Measurements from ENCODE around the gene BLOC1S4.
"Not testable (repeated sequence)": the region's sequence is repeated elsewhere in the genome, so short reads cannot be mapped to it uniquely, and the experiment has no call there.

Gene BLOC1S4, protein sequence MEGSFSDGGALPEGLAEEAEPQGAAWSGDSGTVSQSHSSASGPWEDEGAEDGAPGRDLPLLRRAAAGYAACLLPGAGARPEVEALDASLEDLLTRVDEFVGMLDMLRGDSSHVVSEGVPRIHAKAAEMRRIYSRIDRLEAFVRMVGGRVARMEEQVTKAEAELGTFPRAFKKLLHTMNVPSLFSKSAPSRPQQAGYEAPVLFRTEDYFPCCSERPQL

DNA sequence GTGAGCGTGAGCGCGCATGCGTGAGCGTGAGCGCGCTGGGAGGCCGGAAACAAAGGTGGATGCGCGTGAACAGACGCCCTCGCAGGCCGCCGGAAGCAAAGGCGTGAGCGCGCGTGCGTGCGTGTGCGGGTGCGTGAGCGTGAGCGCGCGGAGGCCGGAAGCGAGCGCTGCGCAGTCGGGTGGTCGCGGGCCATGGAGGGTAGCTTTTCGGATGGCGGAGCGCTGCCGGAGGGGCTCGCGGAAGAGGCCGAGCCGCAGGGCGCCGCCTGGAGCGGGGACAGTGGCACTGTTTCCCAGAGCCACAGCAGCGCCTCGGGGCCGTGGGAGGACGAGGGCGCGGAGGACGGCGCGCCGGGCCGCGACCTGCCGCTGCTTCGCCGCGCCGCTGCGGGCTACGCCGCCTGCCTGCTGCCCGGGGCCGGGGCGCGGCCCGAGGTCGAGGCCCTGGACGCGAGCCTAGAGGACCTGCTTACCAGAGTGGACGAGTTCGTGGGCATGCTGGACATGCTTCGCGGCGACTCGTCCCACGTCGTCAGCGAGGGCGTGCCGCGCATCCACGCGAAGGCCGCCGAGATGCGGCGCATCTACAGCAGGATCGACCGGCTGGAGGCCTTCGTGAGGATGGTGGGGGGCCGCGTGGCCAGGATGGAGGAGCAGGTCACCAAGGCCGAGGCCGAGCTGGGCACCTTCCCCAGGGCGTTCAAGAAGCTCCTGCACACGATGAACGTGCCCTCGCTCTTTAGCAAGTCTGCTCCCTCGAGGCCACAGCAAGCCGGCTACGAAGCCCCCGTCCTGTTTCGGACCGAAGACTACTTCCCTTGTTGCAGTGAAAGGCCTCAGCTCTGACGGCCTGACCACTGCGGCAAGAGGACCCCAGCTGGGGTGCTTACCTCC lies at the start of gene BLOC1S4:
Gene BLOC1S4, plus strand, starts transcription at position 157 of the 894 bp plus-strand sequence. Its CDS starts 36 bp downstream, at position 193.
- H3K4me3 ChIP-seq (ENCODE audit: low read depth, low read length), result peak within 1 kb of the TSS; percentile 74

DNA sequence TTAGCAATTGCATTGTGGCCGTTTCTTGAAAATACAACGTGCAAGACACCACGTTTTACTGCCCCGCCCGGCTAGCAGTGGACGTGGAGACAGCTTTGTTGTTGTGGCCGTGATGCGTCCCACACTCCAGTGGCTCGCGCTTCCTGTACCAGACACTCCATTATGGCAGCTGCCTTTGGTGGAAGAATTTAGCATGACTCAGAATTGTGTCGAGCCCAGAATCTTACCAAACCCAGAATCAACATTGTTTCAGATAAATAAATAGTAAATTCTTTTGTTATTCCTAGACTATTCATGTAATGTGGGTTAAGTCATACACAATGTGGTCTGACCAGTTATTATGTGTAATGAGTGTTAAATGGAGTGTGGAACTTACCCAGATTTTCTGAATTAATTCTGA lies 47.6 kb upstream of the BLOC1S4 start:
- no peak overlapping the region for H3K4me3 ChIP-seq (ENCODE audit: low read depth, low read length)
- no peak for DNase-seq (ENCODE audit: low read depth)

More for the DNA sequence above, at the start of gene BLOC1S4:
- DNase-seq (ENCODE audit: low read depth), result peak; percentile 75

DNA sequence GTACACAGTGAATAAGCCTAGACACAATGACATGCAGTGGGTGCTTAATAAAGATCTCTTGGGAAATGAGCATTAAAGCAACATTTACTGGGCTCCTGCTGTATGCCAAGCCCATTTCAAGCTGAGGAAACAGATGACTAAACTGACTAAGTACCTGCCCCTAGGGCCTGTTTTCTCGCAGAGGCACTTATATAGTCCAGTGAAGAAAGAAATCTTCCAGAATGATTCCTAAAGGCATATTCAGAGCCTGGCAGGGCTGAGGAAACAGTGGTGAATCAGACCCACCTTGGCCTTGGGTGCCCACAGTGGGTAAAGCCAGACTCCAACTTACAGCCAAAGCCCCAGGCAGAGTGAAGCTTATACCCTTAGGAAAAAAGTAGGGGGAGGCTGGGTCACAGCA lies 44.3 kb upstream of the BLOC1S4 start:
- DNase-seq (ENCODE audit: low read depth), result no peak
- H3K4me3 ChIP-seq (ENCODE audit: low read depth, low read length), result no peak overlapping the region

DNA sequence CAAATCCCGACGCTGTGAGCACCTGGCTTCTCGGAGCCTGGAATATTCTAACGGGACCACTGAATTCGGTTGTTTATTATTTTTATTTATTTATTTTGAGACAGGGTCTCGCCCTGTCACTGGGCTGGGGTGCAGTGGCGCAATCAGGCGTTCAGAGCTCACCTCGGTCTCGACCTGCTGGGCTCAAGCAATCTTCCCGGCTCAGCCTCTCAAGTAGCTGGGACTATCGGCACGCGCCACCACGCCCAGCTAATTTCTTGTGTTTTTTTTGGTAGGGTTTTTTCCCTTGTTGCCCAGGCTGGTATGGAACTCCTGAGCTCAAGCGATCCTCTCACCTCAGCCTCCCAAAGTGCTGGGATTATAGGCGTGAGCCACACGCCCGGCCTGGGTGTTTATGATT lies 43.8 kb upstream of the BLOC1S4 start:
- no peak for DNase-seq (ENCODE audit: low read depth)
- no peak overlapping the region for H3K4me3 ChIP-seq (ENCODE audit: low read depth, low read length)

DNA sequence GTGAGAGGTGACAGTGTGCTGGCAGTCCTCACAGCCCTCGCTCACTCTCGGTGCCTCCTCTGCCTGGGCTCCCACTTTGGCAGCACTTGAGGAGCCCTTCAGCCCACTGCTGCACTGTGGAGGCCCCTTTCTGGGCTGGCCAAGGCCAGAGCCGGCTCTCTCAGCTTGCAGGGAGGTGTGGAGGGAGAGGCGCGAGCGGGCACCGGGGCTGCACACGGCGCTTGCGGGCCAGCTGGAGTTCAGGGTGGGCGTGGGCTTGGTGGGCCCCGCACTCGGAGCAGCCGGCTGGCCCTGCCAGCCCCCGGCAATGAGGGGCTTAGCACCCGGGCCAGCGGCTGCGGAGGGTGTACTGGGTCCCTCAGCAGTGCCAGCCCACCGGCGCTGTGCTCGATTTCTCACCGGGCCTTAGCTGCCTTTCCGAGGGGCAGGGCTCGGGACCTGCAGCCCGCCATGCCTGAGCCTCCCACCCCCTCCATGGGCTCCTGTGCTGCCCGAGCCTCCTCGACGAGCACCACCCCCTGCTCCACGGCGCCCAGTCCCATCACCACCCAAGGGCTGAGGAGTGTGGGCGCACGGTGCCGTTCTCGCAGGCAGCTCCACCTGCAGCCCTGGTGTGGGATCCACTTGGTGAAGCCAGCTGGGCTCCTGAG lies 43.3 kb upstream of the BLOC1S4 start:
- not testable (repeated sequence) for H3K4me3 ChIP-seq (ENCODE audit: low read depth, low read length); DNase-seq (ENCODE audit: low read depth)

DNA sequence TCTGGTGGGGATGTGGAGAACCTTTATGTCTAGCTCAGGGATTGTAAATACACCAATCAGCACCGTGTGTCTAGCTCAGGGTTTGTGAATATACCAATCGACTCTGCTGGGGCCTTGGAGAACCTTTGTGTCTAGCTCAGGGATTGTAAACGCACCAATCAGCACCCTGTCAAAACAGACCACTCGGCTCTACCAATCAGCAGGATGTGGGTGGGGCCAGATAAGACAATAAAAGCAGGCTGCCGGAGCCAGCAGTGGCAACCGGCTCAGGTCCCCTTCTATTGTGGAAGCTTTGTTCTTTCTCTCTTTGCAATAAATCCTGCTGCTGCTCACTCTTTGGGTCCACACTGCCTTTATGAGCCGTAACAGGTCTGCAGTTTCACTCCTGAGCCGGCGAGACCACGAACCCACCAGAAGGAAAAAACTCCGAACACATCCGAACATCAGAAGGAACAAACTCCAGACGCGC lies 42.7 kb upstream of the BLOC1S4 start:
- peak overlapping the region; percentile 72 for H3K4me3 ChIP-seq (ENCODE audit: low read depth, low read length)
- not testable (repeated sequence) for DNase-seq (ENCODE audit: low read depth)

DNA sequence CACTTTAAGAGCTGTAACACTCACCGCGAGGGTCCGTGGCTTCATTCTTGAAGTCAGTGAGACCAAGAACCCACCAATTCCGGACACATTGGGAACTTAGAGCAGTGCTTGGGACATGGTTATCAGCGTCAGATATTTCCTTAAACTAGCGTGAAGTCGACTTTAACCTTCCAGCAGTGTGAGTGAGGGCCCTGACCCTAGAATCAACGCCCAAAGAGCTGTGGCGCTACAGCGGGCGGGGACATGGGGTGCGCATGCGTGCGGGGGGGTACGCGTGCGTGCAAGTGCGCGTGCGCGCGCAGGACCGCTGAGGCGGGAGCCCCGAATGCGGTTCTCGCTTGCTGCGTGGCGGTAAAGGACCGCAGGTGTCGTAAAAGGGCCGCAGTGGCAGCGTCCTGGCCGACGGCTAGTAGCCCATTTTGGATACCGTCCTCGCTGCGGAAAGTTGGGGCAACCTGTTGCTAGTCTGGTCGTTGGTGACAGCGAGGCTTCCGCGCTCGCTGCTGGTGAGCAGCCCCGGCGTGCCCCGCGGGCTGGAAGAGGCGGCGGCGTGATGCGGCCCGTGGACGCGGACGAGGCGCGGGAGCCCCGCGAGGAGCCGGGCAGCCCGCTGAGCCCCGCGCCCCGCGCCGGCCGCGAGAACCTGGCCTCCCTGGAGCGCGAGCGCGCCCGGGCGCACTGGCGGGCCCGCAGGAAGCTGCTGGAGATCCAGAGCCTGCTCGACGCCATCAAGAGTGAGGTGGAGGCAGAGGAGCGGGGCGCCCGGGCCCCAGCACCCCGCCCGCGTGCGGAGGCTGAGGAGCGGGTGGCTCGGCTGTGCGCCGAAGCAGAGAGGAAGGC lies 42.1 kb upstream of the BLOC1S4 start:
- H3K4me3 ChIP-seq (ENCODE audit: low read depth, low read length), result peak overlapping the region; percentile 72
- peak; percentile 91 for DNase-seq (ENCODE audit: low read depth)

DNA sequence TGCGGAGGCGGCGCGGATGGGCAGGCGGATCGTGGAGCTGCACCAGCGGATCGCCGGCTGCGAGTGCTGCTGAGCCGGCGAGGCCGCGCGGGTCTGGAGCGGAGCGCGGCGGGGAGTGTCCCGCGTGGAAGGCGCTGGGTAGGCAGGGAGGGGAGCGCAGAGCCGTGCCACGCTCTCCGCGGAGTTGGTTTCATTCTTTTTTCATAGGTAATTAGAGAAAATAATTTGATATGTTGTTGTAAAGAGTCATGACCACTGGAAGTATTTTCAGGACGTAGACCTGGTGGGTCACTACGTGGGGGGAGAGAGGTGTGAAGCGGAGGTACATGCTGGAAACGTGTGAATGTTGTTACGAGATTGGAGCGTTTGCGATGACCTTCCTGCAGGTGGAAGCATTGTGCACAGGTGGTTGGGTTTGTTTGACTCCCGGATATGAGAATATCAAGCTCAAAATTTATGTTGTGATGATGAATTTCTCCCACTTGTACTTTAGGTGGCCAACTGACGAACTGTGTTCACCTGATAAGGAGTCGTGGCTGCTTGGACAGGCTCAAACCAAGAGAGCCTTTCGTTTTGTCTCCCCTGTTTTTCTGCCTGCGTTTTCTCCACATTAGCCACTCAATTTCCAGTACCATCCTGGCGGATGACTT lies 41.3 kb upstream of the BLOC1S4 start:
- DNase-seq (ENCODE audit: low read depth), result no peak
- H3K4me3 ChIP-seq (ENCODE audit: low read depth, low read length), result peak overlapping the region; percentile 72

DNA sequence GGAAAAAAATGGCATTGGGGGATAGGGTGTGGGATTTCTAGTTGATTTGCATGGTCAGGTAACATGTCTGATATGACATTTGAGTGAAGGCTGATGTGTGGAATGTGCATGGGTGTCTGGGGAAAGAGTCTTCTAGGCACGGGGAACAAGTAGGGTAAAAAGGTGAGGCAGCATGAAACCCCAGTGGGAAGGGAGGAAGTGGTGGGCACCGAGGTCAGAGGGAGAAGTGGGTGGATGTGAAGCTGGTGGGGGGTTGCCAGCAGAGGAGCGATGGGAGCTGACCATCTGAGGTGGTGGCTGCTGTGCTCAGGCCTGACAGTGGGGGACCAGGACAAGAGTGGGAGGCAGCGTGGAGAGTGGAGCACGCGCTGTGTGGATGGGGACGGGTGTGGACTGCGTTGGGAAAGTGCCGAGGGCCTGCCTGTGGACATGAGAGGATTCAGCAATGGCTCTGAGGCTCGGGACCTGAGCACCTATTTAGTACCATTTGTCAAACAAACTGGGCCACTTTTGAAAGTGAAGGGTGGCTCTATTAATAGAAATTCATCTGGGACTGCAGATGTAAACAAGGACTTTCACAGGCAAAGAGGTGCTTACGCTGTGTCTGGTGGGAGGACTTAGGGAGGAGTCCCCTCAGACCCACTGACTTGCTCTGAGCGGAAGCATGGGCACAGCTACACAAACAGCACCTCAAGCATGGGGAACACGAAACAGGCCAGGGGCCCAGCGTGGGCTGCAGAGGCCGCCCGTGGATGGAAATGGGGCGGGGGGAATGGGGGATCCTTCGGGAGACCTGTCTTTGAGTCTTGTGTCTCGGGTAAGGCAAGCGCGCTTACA lies 39.0 kb upstream of the BLOC1S4 start:
- DNase-seq (ENCODE audit: low read depth), result no peak
- H3K4me3 ChIP-seq (ENCODE audit: low read depth, low read length), result no peak overlapping the region

DNA sequence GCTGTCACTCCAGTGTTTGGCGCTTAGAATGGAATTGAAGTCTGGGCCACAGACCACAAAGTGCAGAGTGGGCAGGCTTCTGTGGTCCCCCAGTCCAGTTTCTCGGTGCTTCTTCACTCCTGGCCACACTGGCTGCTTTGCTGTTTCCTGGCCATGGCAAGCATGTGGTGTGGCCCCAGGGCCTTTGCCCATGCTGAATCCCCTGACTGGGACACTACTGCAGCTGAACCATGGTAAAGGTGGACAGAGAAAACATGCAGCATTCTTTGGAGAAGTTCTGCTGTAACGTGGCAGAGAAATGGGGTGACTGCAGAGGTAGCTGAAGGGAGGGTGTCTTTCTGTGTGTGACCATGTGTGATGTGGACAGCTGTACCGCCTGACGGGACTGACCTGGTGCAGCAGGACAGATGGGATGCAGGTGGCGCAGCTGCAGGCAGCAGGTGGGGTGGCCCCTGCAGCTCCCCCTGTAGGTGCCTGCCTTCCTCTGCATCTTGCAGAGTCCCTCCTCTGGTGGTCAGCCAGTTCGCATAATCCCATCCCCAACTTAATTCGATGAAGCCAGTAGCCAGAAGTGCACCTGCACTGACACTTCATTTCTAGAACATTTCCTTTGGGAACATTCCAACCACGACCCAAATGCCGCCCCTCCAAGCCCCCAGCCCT lies 35.5 kb upstream of the BLOC1S4 start:
- H3K4me3 ChIP-seq (ENCODE audit: low read depth, low read length), result no peak overlapping the region
- DNase-seq (ENCODE audit: low read depth), result no peak

DNA sequence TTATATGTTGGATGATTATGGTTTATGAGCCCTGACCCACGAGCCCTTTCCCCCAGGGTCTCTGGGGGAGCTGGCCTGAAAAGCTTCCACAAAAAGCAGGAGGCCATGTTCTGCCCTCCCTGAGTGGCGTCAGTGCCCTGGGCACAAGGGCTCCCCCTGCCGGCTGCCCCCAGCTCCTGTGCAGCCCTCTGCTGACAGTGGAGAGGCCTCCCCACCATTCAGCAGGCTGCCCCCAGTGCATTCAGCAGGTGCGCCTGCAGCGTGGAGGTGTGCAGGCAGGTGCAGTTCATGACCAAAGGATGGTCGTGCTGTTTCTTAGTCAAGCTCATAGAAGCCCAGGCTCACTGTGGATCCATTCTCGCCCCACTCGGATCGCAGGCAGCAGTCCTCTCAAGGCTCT lies 34.8 kb upstream of the BLOC1S4 start:
- no peak for DNase-seq (ENCODE audit: low read depth)
- H3K4me3 ChIP-seq (ENCODE audit: low read depth, low read length), result no peak overlapping the region

DNA sequence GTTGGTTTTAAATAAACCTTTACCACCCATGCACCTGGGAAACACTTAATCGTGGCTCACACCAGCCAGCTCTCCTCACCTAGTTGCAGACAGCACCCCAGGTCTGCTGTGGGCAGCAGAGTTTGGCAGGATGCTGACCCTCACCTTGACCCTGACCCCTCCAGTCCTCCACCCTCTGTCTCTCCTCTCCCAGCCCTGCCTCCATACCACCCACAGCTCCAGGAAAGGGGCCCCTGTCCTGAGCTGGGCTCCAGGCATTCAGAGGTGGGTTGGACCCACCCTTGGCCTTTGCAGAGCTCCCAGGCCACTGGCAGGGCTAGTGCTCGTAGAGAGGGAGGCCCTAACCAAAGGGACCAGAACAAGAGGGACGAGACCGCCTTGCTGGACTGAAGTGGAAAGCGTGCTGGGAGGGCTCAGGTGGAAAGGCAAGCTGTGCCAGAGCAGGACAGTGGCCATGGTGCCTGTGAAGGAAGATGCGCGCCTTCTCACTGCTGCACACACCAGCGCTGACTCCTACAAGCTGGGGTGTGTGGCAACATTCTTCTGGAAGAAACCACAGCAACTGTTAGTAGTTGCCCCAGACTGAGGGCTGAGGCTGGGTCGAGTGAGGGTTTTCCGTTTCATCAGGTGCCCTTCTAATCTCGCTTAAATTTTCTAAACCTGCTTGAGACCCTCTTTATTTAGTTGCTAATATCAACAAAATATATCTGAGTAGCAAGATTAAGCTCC lies 32.9 kb upstream of the BLOC1S4 start:
- no peak for DNase-seq (ENCODE audit: low read depth)
- H3K4me3 ChIP-seq (ENCODE audit: low read depth, low read length), result no peak overlapping the region

DNA sequence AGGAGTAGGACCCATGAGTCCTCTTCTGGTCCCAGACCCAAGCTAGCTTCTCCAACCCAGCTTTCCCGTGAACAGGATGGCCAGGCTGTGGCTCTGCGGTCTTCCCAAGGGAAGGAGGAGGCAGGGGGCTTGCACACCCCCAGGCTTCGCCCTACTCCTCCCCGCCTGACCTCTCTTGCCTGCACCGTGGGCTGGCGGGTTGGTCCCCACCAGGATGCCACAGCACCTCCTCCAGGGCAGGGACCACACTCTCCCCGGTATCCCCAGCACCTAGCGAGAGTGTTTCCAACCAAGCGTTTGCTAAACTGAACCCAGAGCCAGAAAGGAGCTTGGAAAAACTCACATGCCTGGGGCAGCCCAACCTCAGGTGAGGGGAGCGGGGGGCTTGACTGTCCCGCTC lies 31.3 kb upstream of the BLOC1S4 start:
- no peak for DNase-seq (ENCODE audit: low read depth)
- no peak overlapping the region for H3K4me3 ChIP-seq (ENCODE audit: low read depth, low read length)

DNA sequence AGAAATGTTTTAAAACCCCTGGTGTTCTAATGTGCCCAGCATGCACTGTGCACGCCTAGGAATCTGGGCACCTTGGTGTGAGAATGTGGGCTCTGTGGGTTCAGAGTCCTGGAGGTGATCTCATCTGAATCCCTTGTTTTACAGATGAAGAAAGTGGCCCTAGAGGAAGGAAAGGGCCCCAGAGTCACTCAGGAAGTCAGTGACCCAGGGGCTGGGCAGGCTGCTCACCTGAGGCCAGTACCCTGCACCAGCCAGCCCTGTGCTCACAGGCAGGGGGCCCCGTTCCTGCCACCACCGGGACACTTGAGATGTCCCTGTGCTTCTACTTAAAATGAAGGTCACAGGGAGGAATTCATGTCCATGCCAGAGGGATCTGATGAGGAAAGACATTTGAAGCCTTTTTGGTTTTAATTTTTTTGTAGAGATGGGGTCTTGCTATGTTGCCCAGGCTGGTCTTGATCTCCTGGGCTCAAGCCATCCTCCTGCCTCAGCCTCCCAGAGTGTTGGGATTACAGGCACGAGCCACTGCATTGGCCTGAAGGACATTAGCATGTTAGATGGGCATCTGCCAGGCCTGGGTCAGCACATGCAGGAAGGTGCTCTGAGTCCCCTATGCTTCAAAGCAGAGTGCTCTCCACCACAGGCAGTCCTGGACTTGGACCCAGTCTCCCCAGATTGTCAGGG lies 29.7 kb upstream of the BLOC1S4 start:
- no peak overlapping the region for H3K4me3 ChIP-seq (ENCODE audit: low read depth, low read length)
- no peak for DNase-seq (ENCODE audit: low read depth)

DNA sequence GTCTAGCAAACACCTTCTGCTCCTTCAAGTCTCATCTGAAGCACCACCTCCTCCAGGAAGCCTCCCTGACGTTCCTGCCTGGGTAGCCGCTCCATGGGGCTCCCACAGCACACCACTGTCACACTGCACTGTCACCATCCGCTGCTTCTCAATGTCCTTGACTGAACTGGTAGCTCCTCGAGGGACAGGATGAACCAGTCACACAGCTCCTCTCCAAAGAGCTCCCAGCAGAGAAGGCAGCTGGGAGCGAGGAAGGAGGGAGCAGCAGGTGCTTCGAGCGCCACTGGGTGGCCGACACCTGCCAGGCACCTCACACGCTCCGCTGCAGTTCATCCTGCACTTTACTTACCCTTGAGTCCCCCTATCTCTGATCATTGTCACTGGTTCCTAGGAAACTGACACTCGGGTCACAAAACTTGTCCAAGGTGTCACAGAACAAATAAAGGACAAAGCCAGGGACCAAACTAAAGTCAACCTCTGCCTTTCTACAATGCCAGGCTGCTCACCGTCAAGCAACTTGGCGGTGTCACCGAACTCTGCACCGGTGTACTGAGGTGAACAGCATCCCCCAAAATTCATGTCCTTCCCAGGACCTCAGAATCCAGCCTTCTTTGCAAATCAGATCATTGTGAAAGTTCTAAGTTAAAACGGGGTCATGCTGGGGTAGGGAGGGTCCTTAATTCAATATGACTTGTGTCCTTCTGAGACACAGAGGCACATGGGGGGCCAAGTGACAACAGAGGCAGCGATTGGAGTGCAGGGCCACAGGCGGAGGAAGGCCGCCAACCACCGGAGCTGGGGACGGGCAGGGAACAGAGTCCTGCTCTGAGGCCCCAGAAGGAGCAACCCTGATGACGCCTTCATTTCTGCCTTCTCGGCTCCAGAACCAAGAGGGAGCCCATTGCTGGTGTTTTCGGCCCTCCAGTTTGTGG lies 27.8 kb upstream of the BLOC1S4 start:
- DNase-seq (ENCODE audit: low read depth), result no peak
- no peak overlapping the region for H3K4me3 ChIP-seq (ENCODE audit: low read depth, low read length)

All from skeletal muscle cell (primary cell).